Fibroblast of pulmonary artery (primary cell): ENCODE measurements around the gene KIR2DL3.
"Not testable (repeated sequence)": the region's sequence is repeated elsewhere in the genome, so short reads cannot be mapped to it uniquely, and the experiment has no call there.

Experiments used
- DNase-seq: peaks from one replicate; pipeline ENCODE4 v3.0.0-alpha.2; 2010; ENCODE audit warnings: low read depth
- H3K4me3 ChIP-seq: replicated peaks from 2 replicates; pipeline ENCODE4 v1.5.1; 2011; ENCODE audit warnings: low read depth, mild to moderate bottlenecking, control low read depth, low read length, moderate library complexity
- CTCF ChIP-seq: IDR thresholded peaks from 2 replicates; pipeline ENCODE4 v1.5.1; 2011; ENCODE audit warnings: mild to moderate bottlenecking, control low read depth, low read length, inconsistent platforms; ENCODE audit errors: missing control alignments

The KIR2DL3 gene

DNA sequence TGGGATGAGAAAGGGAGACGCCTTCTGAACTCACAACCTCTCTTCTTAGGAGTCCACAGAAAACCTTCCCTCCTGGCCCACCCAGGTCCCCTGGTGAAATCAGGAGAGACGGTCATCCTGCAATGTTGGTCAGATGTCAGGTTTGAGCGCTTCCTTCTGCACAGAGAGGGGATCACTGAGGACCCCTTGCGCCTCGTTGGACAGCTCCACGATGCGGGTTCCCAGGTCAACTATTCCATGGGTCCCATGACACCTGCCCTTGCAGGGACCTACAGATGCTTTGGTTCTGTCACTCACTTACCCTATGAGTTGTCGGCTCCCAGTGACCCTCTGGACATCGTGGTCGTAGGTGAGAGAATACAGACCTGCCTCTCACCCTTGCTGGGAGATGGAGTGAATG, 10.8 kb upstream of the KIR2DL3 start:
- no peak for DNase-seq
- H3K4me3 ChIP-seq = no peak overlapping the region
- no peak for TF ChIP-seq CTCF

- no peak for TF ChIP-seq CTCF
- no peak for DNase-seq
- no peak overlapping the region for H3K4me3 ChIP-seq
Observed at GRCh38 chr19:54728167-54728566, 10.1 kb upstream of the KIR2DL3 start.

DNA sequence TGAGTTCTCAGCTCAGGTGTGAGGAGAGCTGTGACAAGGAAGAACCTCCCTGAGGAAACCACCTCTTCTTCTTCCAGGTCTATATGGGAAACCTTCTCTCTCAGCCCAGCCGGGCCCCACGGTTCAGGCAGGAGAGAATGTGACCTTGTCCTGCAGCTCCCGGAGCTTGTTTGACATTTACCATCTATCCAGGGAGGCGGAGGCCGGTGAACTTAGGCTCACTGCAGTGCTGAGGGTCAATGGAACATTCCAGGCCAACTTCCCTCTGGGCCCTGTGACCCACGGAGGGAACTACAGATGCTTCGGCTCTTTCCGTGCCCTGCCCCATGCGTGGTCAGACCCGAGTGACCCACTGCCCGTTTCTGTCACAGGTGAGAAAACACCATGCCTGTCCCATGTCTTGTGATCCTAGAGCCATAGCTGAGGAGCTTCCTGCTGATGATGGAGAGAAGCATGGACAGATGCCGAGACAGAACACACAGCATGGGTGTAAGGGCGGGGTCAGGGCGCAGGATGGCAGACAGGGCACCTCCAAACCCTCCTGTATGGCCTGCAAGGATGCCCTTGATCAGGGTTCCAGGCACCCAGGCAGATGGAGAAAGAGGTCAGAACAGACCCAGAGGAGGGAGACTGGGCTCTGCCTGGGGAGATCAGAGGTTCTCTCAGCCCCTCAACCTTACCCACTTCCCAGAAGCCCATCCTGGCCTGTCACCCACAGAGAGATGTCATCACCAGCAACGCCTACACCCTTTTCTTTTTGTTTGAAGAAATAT, 8.7 kb upstream of the KIR2DL3 start:
- TF ChIP-seq CTCF = no peak
- DNase-seq = no peak
- no peak overlapping the region for H3K4me3 ChIP-seq

GRCh38 chr19:54731191-54731590, 7.1 kb upstream of the KIR2DL3 start:
- TF ChIP-seq CTCF = no peak
- H3K4me3 ChIP-seq = no peak overlapping the region
- no peak for DNase-seq

DNA sequence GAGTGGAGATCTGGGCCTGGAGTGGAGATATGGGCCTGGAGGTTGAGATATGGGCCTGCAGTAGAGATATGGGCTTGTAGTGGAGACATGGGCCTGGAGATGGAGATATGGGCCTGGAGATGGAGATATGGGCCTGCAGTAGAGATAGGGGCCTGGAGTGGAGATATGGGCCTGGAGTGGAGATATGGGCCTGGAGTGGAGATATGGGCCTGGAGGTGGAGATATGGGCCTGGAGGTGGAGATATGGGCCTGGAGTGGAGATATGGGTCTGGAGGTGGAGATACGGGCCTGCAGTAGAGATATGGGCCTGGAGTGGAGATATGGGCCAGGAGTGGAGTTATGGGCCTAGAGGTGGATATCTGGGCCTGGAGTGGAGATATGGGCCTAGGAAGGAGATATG, 402 bp downstream of the KIR2DL3 start:
- TF ChIP-seq CTCF = no peak
- H3K4me3 ChIP-seq = no peak overlapping the region
- no peak for DNase-seq

GRCh38 chr19:54739587-54740497, 1.5 kb downstream of the KIR2DL3 start:
- no peak for TF ChIP-seq CTCF
- H3K4me3 ChIP-seq = no peak overlapping the region
- DNase-seq = no peak

DNA sequence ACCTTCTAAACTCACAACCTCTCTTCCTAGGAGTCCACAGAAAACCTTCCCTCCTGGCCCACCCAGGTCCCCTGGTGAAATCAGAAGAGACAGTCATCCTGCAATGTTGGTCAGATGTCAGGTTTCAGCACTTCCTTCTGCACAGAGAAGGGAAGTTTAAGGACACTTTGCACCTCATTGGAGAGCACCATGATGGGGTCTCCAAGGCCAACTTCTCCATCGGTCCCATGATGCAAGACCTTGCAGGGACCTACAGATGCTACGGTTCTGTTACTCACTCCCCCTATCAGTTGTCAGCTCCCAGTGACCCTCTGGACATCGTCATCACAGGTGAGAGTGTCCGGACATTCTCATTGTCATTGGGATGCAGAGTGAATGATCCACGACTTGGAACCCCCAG, 3.6 kb downstream of the KIR2DL3 start:
- not testable (repeated sequence) for DNase-seq, H3K4me3 ChIP-seq

DNA sequence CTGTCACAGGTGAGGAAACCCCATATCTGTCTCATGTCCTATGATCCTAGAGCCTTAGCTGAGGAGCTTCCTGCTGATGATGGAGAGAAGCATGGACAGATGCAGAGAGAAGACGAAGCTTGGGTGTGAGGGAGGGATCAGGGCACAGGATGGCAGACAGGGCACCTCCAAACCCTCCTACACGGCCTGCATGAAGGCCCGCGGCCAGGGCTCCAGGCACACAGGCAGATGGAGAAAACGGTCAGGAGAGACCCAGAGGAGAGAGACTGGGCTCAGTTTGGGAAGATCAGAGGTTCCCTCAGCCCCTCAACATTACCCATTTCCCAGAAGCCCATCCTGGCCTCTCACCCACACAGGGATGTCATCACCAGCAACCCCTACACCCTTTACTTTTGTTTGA, 5.8 kb downstream of the KIR2DL3 start:
- DNase-seq, H3K4me3 ChIP-seq: not testable (repeated sequence)

DNA sequence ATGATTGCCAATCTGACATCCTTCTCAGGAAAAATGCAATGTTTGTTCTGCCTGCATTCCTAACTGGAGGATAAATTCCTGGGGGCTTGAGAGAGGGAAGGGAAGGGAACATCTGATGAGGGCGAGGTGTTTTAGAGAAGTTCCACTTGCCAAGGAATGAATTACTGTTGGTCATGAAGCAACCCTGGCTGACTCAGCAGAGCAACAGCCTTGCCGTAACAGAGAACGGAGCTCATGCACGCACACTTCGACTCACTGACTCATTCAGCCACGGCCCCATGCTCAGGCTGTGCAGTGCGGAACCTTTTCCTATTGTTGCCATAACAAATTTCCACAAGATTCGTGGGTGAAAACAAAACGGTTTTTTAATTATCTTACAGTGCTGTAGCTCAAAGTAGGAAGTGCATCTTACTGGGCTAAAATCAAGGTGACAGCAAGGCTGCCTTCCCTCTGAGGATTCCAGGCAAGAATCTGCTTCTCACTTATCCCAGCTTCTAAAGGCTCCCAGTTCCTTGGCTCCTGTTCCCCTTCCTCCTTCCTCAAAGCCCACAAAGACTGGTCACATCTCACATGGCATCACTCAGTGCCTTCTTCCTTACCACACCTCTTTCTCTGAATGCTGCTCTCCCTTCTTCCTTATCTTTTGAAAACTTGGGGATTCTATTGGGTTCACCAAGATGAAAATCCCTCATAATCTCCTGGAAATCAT, 9.5 kb downstream of the KIR2DL3 start:
- DNase-seq, H3K4me3 ChIP-seq: not testable (repeated sequence)

- DNase-seq, H3K4me3 ChIP-seq: not testable (repeated sequence)
Observed at GRCh38 chr19:54750276-54750675, 12.0 kb downstream of the KIR2DL3 start.
